NT2/D1 (cell line): ENCODE measurements around the gene LRRC46.

Experiments
- YY1 ChIP-seq: IDR thresholded peaks from 2 replicates; pipeline ENCODE4 v1.6.1; 2011; ENCODE audit not compliant: insufficient read length, insufficient read depth
- ZNF274 ChIP-seq: IDR thresholded peaks from 2 replicates; pipeline ENCODE4 v1.6.1; 2011; ENCODE audit warnings: mild to moderate bottlenecking, low read depth, low read length

- TF ChIP-seq YY1, result no peak
- no peak for TF ChIP-seq ZNF274
Observed at GRCh38 chr17:47883589-47884426, 52.3 kb downstream of the LRRC46 start.
